ENCODE data around the gene ZSWIM1.

GRCh38 chr20:45934046-45934585 lies 53.1 kb downstream of the ZSWIM1 start:
- TF ChIP-seq POLR2A (IDR thresholded peaks at IDR 0.05) = no peak
- TF ChIP-seq CTCF (IDR thresholded peaks at IDR 0.05) = no peak

All from testis (tissue), 2 donors.